Hepatocyte (in vitro differentiated cells): ENCODE data around the gene PSMA3. TPM values are rescaled to one million over a fixed set of nuclear protein-coding genes. Genes with fewer than 3 reads are reported as not detected.

Experiments
- DNase-seq: peaks from one replicate; pipeline ENCODE4 v3.0.0-alpha.2; 2016; ENCODE audit warnings: low spot score
- H2AFZ ChIP-seq: fragments of 200-600 bp; sonication (generic); 2 replicates; pipeline ENCODE4 v1.6.0; 2016; ENCODE audit warnings: antibody characterized with exemption, mild to moderate bottlenecking
- H3K27ac ChIP-seq: fragments of 200-600 bp; sonication (generic); 2 replicates; pipeline ENCODE4 v1.5.1; 2016; ENCODE audit warnings: mild to moderate bottlenecking
- H3K27me3 ChIP-seq: fragments of 200-600 bp; sonication (generic); 2 replicates; pipeline ENCODE4 v1.6.1; 2016
- H3K36me3 ChIP-seq: fragments of 200-600 bp; sonication (generic); replicated peaks from 2 replicates; pipeline ENCODE4 v1.5.1; 2016; ENCODE audit warnings: low read depth; ENCODE audit not compliant: insufficient read depth
- H3K4me1 ChIP-seq: fragments of 200-600 bp; sonication (generic); 2 replicates; pipeline ENCODE4 v1.5.1; 2016; ENCODE audit warnings: mild to moderate bottlenecking, moderate library complexity; ENCODE audit not compliant: insufficient read depth
- H3K4me2 ChIP-seq: fragments of 200-600 bp; sonication (generic); 2 replicates; pipeline ENCODE4 v1.6.0; 2016
- H3K4me3 ChIP-seq: fragments of 200-600 bp; sonication (generic); 2 replicates; pipeline ENCODE4 v1.5.1; 2016; ENCODE audit warnings: mild to moderate bottlenecking
- H3K79me2 ChIP-seq: fragments of 200-600 bp; sonication (generic); 2 replicates; pipeline ENCODE4 v1.6.0; 2017; ENCODE audit warnings: mild to moderate bottlenecking
- H3K9me2 ChIP-seq: fragments of 200-600 bp; sonication (generic); replicated peaks from 2 replicates; pipeline ENCODE4 v1.6.0; 2017; ENCODE audit warnings: mild to moderate bottlenecking; ENCODE audit not compliant: insufficient read depth
- H3K9me3 ChIP-seq: fragments of 200-600 bp; sonication (generic); 2 replicates; pipeline ENCODE4 v1.5.1; 2016; ENCODE audit warnings: low read depth, mild to moderate bottlenecking
- H4K20me1 ChIP-seq: fragments of 200-600 bp; sonication (generic); 2 replicates; pipeline ENCODE4 v1.6.0; 2016; ENCODE audit warnings: mild to moderate bottlenecking; ENCODE audit not compliant: insufficient read depth, poor library complexity, severe bottlenecking
- CTCF ChIP-seq: fragments of 200-600 bp; sonication (generic); IDR thresholded peaks from 2 replicates; pipeline ENCODE4 v1.5.1; 2016; ENCODE audit warnings: antibody characterized with exemption, mild to moderate bottlenecking; ENCODE audit not compliant: poor library complexity
- EZH2 ChIP-seq: fragments of 200-600 bp; sonication (generic); IDR thresholded peaks from 2 replicates; pipeline ENCODE4 v1.6.1; 2016; ENCODE audit warnings: antibody characterized with exemption, mild to moderate bottlenecking, borderline replicate concordance
- EZH2phosphoT487 ChIP-seq: fragments of 200-600 bp; sonication (generic); IDR thresholded peaks from one replicate; pipeline ENCODE4 v1.6.1; 2018; ENCODE audit warnings: antibody characterized with exemption, mild to moderate bottlenecking, low read depth, moderate library complexity; ENCODE audit not compliant: unreplicated experiment, severe bottlenecking
- WGBS: methylation state at CpG from one replicate; pipeline ENCODE4 v1.1.6; 2016; ENCODE audit warnings: low lambda C conversion rate; ENCODE audit errors: missing lambda C conversion rate; 5-methylcytosine and 5-hydroxymethylcytosine counted together
- polyA plus RNA-seq: library from polyadenylated mRNA; unstranded; fragments of >200 nt; fragmentation: Nextera tagmentation; extraction: Ambion mirVana; gene quantifications from 2 replicates; pipeline ENCODE4 v1.2.1, GENCODE V29; 2016
- total RNA-seq: library from RNA; depleted of rRNA; stranded (reverse); fragments of >200 nt; gene quantifications from 2 replicates; pipeline ENCODE4 v1.2.3, GENCODE V29; 2014

PSMA3 gene
- total and polyA plus RNA-seq, 2 experiments from 2014 or later: 152 to 186 TPM

DNA sequence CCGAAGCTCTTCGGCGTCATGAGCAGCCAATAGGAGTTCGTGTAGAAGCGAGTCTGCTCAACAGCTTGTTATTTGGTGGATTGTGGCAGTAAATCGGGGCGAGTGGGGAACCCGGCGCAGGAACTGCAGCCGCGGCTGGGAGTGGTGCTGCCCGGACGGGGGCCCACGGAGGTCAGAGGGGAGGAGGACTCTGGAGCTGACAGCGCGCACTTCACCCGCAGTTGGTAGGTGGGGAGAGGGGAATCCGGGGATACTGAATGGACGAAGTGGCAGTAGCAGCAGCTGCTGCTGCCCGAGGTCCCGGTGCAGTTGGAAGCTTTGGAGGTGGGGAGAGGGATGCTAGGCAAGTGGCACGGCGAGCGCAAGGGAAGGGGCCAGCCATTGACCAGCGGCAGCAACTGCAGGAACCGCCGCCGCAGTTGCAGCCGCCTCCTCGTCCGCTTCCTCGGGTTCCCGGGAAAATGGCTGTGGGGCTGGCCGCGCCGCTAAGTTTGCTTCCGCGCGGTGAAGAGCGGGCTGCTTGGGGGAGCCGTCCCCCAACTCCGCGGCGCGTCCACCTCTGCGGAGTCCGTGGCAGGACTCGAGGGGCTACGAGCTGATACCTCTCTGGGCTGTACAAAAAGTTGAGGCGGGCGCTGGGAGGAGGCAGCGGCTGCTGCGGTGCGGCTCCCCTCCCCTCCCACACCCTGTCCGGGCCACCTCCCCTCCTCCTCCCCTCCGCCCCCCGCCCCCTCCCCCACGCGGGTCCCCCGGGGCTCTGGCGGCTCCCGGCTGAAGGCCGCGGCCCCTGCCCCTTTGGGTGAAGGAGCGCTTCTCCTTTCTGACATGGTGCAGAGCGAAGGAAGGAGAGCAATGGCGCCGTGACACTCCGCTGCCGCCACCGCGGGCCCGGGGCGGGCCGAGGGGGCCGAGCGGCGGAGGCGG, 54.1 kb downstream of the PSMA3 start, which contains the start of gene ARID4A:
ARID4A (plus strand) TSS at position 79 of the 924 bp plus-strand sequence. CDS start 1,300 bp downstream, outside the sequence.
- Histone ChIP-seq H3K27ac (peak within 1 kb of the TSS; percentile 95), H3K9me2 (no peaks in the 10 kb centered on the region), H4K20me1 (peaks cover 37% of the 10 kb centered on the region), H2AFZ (peak within 1 kb of the TSS; percentile 28), H3K4me2 (peak within 1 kb of the TSS; percentile 89), H3K9me3 (no peaks in the 10 kb centered on the region), H3K79me2 (peaks cover 80% of the 10 kb centered on the region), H3K36me3 (no peaks in the 10 kb centered on the region), H3K4me3 (peak within 1 kb of the TSS; percentile 38), H3K4me1 (peaks cover 6% of the 10 kb centered on the region), H3K27me3 (no peaks in the 10 kb centered on the region)
- WGBS: under 1% methylated on average over 45 of the region's 79 CpGs
- TF ChIP-seq EZH2 (no peak), CTCF (no peak), EZH2phosphoT487 (no peak)
- DNase-seq: peak; percentile 53

- Histone ChIP-seq H3K36me3 (no peaks in the 10 kb centered on the region), H3K4me2 (peak overlapping the region; percentile 84), H3K4me3 (peak overlapping the region; percentile 38), H4K20me1 (peaks cover 29% of the 10 kb centered on the region), H2AFZ (peak overlapping the region; percentile 28), H3K79me2 (peaks cover 76% of the 10 kb centered on the region), H3K9me2 (no peaks in the 10 kb centered on the region), H3K27me3 (no peaks in the 10 kb centered on the region), H3K9me3 (no peaks in the 10 kb centered on the region), H3K4me1 (peaks cover 6% of the 10 kb centered on the region), H3K27ac (peak overlapping the region; percentile 51)
- DNase-seq: peak; percentile 38
- 6% methylated on average over 31 of the region's 48 CpGs for whole genome bisulfite sequencing
- no peak for TF ChIP-seq EZH2phosphoT487
- TF ChIP-seq CTCF: no peak
- TF ChIP-seq EZH2: no peak
Measured at GRCh38 chr14:58299401-58300330, 55.0 kb downstream of the PSMA3 start.

- Histone ChIP-seq H3K4me3 (no peak overlapping the region), H3K9me2 (no peaks in the 10 kb centered on the region), H3K27me3 (no peaks in the 10 kb centered on the region), H3K9me3 (no peaks in the 10 kb centered on the region), H3K4me2 (no peak overlapping the region), H2AFZ (no peak overlapping the region), H3K79me2 (peaks cover 64% of the 10 kb centered on the region), H3K27ac (no peak overlapping the region), H3K36me3 (no peaks in the 10 kb centered on the region), H3K4me1 (peaks cover 6% of the 10 kb centered on the region), H4K20me1 (peaks cover 11% of the 10 kb centered on the region)
- TF ChIP-seq CTCF (no peak), EZH2 (no peak), EZH2phosphoT487 (no peak)
- no peak for DNase-seq
- WGBS: 98% methylated on average over 3 of the region's 3 CpGs
Measured at GRCh38 chr14:58301416-58301815, 56.8 kb downstream of the PSMA3 start.
